ENCODE measurements around the gene PACRG. TPM values are rescaled to one million over a fixed set of nuclear protein-coding genes. Genes with fewer than 3 reads are reported as not detected.

PACRG gene
- total and polyA plus RNA-seq, 8 donors: 1.5 to 6.8 (median 4.6) TPM

DNA sequence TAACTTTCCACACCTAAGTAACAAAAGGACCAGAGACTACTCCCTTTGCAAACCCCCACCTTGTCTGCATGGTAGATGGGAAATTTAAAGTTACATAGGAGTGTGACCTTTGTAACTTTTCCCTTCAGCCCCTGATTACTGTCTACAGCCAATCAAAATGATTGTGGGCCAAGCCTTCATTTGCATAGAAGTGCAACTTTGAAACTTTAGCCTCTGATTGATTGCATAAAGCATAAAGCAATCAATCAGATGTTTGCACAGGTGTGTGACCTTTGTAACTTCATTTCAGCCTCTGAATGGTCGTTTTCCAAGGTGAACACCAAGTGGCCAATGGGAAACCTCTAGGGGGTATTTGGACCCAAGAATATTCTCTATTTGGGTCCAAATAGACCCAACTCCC lies 46.3 kb upstream of the PACRG start:
- H3K4me1 ChIP-seq: no peaks in the 10 kb centered on the region
- no peak overlapping the region for H3K27ac ChIP-seq
- TF ChIP-seq, protein P1, sequence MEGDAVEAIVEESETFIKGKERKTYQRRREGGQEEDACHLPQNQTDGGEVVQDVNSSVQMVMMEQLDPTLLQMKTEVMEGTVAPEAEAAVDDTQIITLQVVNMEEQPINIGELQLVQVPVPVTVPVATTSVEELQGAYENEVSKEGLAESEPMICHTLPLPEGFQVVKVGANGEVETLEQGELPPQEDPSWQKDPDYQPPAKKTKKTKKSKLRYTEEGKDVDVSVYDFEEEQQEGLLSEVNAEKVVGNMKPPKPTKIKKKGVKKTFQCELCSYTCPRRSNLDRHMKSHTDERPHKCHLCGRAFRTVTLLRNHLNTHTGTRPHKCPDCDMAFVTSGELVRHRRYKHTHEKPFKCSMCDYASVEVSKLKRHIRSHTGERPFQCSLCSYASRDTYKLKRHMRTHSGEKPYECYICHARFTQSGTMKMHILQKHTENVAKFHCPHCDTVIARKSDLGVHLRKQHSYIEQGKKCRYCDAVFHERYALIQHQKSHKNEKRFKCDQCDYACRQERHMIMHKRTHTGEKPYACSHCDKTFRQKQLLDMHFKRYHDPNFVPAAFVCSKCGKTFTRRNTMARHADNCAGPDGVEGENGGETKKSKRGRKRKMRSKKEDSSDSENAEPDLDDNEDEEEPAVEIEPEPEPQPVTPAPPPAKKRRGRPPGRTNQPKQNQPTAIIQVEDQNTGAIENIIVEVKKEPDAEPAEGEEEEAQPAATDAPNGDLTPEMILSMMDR (IDR thresholded peaks at IDR 0.05): no peak
- H3K36me3 ChIP-seq: no peaks in the 10 kb centered on the region
- no peak for DNase-seq
- H3K9me3 ChIP-seq: peaks cover 0 to 2% of the 10 kb centered on the region in 2 donors
- no peak for ATAC-seq
- no peaks in the 10 kb centered on the region for H3K27me3 ChIP-seq
- no peak overlapping the region for H3K4me3 ChIP-seq
- intact Hi-C loops (cut with DNase I): no loop called here

DNA sequence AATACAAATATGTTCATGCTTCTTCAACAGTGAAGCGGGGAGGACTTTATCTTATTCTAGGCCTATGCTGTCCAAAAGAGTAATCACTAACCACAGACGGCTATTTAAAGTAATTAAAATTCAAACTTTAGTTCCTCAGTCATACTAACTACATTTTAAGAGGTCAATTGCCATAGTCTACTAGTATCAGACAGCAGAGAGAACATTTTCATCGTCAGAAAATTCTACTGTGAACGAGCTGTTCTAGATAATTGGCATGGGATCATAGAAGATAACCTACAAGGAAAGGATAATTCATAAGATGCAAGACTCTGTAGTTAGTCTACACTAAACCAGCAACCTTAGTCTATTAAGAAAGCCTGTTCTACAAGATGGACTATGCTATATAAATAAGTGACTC lies 44.6 kb upstream of the PACRG start:
- Histone ChIP-seq H3K27me3 (no peaks in the 10 kb centered on the region), H3K9me3 (peaks cover 0 to 2% of the 10 kb centered on the region in 2 donors), H3K4me3 (no peak overlapping the region), H3K36me3 (no peaks in the 10 kb centered on the region), H3K27ac (no peak overlapping the region), H3K4me1 (no peaks in the 10 kb centered on the region)
- TF ChIP-seq, protein P1 (IDR thresholded peaks at IDR 0.05): no peak
- ATAC-seq (no peak), DNase-seq (peak in 1 of 4 donors; percentile 26)
- intact Hi-C loops (cut with DNase I): no loop called here

DNA sequence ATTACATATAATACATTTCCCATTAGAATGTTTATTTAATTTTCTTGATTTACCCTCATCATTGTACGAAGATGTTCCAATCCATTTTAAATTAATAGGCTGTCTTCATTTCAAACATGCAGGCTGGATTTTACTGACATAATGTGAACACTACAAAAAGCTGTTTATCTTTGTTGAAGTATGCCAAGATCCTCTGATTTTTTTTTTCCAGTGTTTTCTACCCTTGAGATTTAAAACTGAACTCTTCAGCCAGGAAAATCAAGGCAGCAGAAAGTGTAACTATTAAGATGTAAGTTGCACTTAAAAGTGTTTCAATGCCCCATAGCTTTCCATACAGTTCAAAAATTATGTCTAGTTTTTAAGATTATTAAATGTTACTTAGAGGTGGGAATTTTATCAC lies 43.7 kb upstream of the PACRG start:
- Histone ChIP-seq H3K36me3 (no peaks in the 10 kb centered on the region), H3K4me1 (no peaks in the 10 kb centered on the region), H3K27ac (no peak overlapping the region), H3K27me3 (no peaks in the 10 kb centered on the region), H3K9me3 (peaks cover 0 to 2% of the 10 kb centered on the region in 2 donors), H3K4me3 (no peak overlapping the region)
- ATAC-seq (no peak), DNase-seq (no peak)
- TF ChIP-seq, protein P1 (IDR thresholded peaks at IDR 0.05): no peak
- intact Hi-C loops (cut with DNase I): no loop called here

DNA sequence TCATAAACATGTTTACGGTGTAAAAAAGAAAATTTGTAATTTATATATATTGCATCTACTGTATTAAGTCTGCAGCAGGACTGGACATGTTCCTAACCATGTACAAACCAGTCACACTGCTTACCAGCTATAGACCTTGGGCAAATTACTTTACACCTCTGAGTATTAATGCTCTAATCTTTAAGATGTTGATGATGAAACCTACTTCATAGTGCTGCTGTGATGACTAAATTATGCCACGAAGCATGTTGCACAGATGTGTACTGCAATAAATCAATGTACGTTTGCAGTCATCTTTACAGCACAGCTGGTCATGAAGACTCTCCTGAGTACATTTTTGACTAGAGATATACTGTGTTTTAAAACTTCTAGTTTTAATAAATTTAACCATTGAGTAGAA lies 42.8 kb upstream of the PACRG start:
- no peaks in the 10 kb centered on the region for H3K4me1 ChIP-seq
- DNase-seq (no peak), ATAC-seq (no peak)
- no peaks in the 10 kb centered on the region for H3K27me3 ChIP-seq
- TF ChIP-seq, protein P1 (IDR thresholded peaks at IDR 0.05): no peak
- no peaks in the 10 kb centered on the region for H3K36me3 ChIP-seq
- H3K27ac ChIP-seq: no peak overlapping the region
- peaks cover 0 to 2% of the 10 kb centered on the region in 2 donors for H3K9me3 ChIP-seq
- H3K4me3 ChIP-seq: no peak overlapping the region
- intact Hi-C loops (cut with DNase I): no loop called here

DNA sequence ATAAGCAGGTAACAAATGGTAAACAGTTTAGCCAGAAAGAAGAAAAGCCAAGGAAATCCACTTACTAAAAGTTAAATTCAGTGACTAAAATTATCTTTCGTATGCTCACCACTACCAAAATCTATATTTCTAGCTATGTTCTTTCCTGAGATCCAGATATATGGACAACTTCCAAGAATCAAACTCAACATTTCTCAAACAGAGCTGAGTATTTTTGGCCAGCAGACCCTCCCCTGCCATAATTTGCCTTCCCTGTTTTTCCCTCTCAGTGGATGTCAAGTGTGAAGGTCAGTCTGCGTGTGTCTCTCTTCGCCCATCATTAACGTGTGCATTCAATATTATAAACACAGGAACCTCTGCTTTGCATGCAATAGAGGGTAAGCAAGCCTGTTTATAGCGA lies 42.2 kb upstream of the PACRG start:
- no peak for DNase-seq
- ATAC-seq: no peak
- Histone ChIP-seq H3K9me3 (peaks cover 0 to 2% of the 10 kb centered on the region in 2 donors), H3K27me3 (no peaks in the 10 kb centered on the region), H3K4me3 (no peak overlapping the region), H3K4me1 (no peaks in the 10 kb centered on the region), H3K36me3 (no peaks in the 10 kb centered on the region), H3K27ac (no peak overlapping the region)
- intact Hi-C loops (cut with DNase I): no loop called here
- TF ChIP-seq, protein P1 (IDR thresholded peaks at IDR 0.05): no peak

All from left lung (tissue), 10 donors.